SK-N-MC (cell line): ENCODE results near the gene FAU.
"Not testable (repeated sequence)": the region's sequence is repeated elsewhere in the genome, so short reads cannot be mapped to it uniquely, and the experiment has no call there.

ENCODE experiments used
- DNase-seq: peaks from one replicate; pipeline ENCODE4 v3.0.0-alpha.2; 2011; ENCODE audit warnings: low read depth, low spot score
- H3K27ac ChIP-seq: fragments of 200-600 bp; sonication (generic); 2 replicates; pipeline ENCODE4 v1.5.1; 2016; ENCODE audit warnings: mixed run types
- H3K36me3 ChIP-seq: fragments of 200-600 bp; sonication (generic); 2 replicates; pipeline ENCODE4 v1.6.1; 2017; ENCODE audit warnings: antibody characterized with exemption, low read length, mixed read lengths; ENCODE audit not compliant: insufficient read depth
- H3K4me3 ChIP-seq: fragments of 200-600 bp; sonication (generic); 2 replicates; pipeline ENCODE4 v1.5.1; 2016
- H3K9ac ChIP-seq: fragments of 200-600 bp; sonication (generic); 2 replicates; pipeline ENCODE4 v1.8.0; 2017; ENCODE audit warnings: mixed run types, mixed read lengths; ENCODE audit not compliant: insufficient read length
- H3K9me3 ChIP-seq: fragments of 200-600 bp; sonication (generic); 2 replicates; pipeline ENCODE4 v1.6.1; 2017; ENCODE audit warnings: low read depth, mild to moderate bottlenecking, antibody characterized with exemption, low read length, moderate library complexity, mixed read lengths
- EZH2 ChIP-seq: fragments of 200-600 bp; sonication (generic); IDR thresholded peaks from one replicate; pipeline ENCODE4 v1.6.1; 2017; ENCODE audit warnings: antibody characterized with exemption
- FOXP2 ChIP-seq: optimal IDR thresholded peaks from 2 replicates; pipeline ENCODE3; 2011; ENCODE audit warnings: mild to moderate bottlenecking, moderate library complexity; ENCODE audit not compliant: insufficient read depth; ENCODE audit errors: extremely low read length, control extremely low read depth
- POLR2AphosphoS5 ChIP-seq: IDR thresholded peaks from 2 replicates; pipeline ENCODE4 v1.6.1; 2012; ENCODE audit warnings: mild to moderate bottlenecking, low read depth, low read length, borderline replicate concordance

FAU gene

DNA sequence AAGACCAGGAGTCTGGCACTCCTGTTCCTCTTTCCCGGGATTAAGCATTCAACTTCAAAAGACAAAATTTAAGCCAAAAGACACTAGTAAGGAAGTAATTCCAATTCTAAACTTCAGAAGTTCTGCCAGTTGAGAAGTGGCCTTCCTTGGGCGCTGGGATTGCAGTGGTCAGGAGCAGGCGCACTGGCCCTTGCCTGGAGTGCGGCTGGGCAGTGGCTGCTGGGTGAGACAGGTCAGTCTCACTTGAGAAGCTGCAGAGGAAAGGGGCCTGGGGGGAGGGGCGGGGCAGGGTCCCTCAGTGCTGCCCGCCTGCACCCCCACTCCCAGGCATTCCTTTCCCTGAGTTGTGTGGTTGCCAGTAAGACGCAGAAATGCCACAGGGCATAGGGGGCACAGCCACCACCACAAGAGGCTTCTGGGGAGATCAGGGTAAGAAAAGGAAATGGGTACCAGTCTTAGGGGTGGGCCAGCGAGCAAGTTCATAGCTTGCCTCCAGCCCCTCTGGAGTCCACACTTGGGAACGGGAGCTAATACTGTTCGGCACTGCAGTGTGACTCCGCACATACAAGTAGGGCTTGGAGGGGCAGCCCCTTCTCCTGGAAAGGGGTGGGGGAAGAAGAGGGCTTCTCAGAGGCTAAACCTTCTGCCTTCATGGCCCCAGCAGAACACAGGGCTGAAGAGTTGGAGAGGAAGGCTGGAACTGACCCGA is 5.7 kb upstream of the FAU start:
- Histone ChIP-seq H3K4me3 (no peak overlapping the region), H3K27ac (no peak overlapping the region; the same call in 1 of the 2 replicates), H3K36me3 (peaks cover 43% of the 10 kb centered on the region), H3K9me3 (no peaks in the 10 kb centered on the region), H3K9ac (no peak overlapping the region)
- no peak for DNase-seq
- TF ChIP-seq FOXP2 (no peak), EZH2 (no peak), POLR2AphosphoS5 (no peak)

DNA sequence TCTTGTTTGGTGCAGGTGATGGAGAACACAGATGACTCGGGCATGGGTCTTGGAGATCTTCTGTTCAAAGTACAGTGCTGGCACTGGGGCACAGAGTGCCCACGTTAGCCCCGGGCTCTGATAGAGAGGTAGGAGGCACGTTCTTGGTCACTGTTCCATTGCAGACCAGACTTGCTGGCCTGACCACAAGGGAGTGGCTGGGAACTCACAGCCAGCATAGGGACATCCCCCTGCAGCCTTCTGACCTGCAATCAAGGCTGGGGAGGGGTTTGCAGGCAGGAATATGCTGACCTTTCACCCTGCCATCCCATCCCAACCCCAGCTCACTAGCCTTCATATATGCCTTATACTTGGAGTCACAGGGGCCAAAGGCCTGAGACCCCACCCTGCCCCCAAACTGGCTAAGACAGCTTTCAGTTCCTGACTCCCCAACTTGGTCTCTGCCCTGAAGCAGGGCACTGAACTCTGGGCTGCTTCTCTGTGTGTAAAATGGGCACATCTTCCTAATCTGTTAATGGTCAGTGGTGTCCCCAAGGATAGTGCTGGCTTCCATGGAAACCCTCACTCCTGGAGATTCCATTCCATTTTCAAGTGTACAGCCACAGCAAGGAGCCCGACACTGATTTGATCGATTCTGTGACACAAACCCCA is 4.8 kb upstream of the FAU start:
- H3K36me3 ChIP-seq = peaks cover 43% of the 10 kb centered on the region

DNA sequence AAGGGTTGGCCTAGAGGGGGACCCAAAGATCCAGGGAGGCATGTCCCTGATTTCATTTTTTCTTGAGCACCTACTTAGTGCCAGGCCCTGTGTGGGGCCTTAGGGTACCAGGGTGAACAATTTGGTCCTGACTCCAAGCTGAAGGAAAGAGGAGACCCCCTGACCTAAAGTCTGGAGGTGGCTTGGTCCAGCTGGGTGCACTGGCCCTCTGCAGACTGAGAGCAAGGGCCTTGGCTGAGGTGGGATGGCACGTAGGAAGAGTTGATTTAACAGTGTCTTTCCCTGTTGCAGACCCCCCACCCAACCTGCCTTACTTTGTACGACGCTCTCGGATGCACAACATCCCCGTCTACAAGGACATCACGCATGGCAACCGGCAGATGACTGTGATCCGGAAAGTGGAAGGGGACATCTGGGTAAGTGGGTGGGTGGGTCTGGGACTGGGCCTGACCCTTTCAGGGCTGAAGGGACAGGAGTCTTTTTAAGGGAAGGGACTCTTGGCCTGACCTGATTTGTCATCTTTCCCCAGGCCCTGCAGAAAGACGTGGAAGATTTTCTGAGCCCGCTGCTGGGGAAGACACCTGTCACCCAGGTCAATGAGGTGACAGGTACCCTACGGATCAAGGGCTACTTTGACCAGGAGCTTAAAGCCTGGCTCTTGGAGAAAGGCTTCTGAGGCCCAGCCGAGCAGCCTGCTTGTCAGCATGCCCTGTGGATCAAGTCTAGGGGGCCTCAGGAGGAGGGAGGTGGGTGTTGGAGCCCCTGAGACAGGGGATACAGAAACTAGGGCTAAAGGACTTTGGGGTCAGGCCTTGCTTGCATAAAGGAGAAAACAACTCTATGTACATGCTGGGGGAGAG is 3.5 kb upstream of the FAU start:
- Histone ChIP-seq H3K9ac (no peak overlapping the region), H3K27ac (no peak overlapping the region), H3K9me3 (no peaks in the 10 kb centered on the region), H3K4me3 (no peak overlapping the region), H3K36me3 (peaks cover 44% of the 10 kb centered on the region)
- DNase-seq = no peak
- 0 out of 2 replicates have a peak, but pooled peaks have one; percentile 2 for TF ChIP-seq POLR2AphosphoS5
- TF ChIP-seq EZH2 = no peak

More for the DNA sequence above, 4.8 kb upstream of the FAU start:
- Histone ChIP-seq H3K9ac (no peak overlapping the region), H3K27ac (no peak overlapping the region), H3K9me3 (no peaks in the 10 kb centered on the region), H3K4me3 (no peak overlapping the region)
- no peak; the same call in 1 of the 2 replicates for TF ChIP-seq POLR2AphosphoS5
- TF ChIP-seq EZH2 = no peak
- TF ChIP-seq FOXP2 = no peak
- DNase-seq = no peak

DNA sequence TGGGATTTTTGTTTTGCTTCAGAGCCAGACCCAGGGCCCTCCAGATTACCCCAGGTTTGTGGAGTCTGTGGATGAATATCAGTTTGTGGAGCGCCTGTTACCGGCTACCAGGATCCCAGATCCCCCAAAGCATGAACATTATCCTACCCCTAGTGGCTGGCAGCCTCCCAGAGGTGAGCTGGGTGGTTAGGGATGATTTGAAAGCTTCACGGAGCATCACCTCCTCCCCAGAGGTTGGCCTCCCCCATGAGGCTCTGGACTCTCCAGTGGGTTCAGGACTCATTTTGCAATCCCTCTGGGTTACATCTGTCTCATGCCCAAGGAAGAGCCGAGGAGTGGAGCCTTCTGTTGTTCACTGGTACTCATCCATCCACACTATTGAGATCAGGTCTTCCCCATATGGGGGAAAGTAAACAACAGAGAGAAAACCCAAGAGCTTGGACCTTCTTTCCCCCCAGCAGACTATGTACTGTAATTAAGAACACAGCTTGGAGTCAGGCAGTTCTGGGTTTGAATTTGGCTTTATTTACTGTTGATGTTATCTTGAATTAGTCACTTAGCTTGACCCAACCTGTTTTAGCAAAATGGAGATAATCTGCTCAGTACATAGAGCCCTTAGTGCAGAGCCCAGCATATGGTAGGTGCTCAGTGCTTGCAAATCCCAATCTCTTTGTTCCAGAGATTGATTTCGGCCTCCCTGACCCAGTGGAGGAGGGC is 2.7 kb upstream of the FAU start:
- no peak overlapping the region for H3K27ac ChIP-seq
- no peak for DNase-seq
- no peaks in the 10 kb centered on the region for H3K9me3 ChIP-seq
- H3K4me3 ChIP-seq = no peak overlapping the region
- H3K9ac ChIP-seq = no peak overlapping the region
- TF ChIP-seq FOXP2 = no peak
- TF ChIP-seq POLR2AphosphoS5 = no peak
- TF ChIP-seq EZH2 = no peak
- peaks cover 52% of the 10 kb centered on the region for H3K36me3 ChIP-seq

DNA sequence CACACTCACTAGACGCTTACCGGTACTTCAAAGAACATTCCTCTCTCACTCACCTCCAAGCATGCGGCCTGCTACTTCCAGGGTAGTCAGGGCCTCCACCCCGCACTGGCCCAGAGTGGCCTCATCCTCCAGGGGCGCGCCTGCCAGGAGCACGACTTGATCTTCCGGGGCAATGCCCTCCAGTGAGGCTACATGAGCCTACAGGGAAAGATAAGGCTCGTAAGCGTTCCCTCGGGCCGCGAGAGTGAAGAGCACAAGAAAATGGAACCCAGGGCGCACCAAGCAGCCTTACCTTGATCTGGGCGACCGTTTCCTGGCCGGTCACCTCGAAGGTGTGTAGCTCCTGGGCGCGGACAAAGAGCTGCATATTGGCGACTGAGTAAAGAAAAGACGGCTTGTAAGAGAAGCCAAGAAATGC is 478 bp downstream of the FAU start:
- H3K36me3 ChIP-seq = peaks cover 49% of the 10 kb centered on the region
- no peaks in the 10 kb centered on the region for H3K9me3 ChIP-seq
- H3K27ac ChIP-seq = peak overlapping the region; percentile 73; the same call in 1 of the 2 replicates
- H3K4me3 ChIP-seq = peak overlapping the region; percentile 78
- TF ChIP-seq FOXP2 (no peak), POLR2AphosphoS5 (no peak), EZH2 (no peak)
- DNase-seq = no peak
- H3K9ac ChIP-seq = peak overlapping the region; percentile 98

DNA sequence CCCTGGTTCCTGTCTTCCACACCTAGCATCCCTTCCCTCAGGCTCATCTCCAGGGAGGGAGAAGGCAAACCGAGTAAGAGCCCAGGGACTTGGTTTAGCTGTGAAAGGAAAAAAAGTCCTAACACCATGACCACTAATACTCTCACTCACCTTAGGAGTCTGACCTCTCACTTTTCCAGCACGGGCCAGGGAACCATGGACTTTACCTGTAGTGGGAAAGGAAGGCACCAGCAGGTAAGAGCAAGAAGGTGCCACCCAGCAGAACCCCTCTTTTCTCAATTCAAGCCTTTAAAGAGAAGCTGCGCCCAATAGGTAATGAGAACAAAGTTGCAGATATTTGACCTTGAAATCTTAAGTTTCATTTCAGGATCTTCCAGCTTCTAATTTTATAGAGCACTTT is 1.1 kb downstream of the FAU start:
- TF ChIP-seq FOXP2 (no peak), POLR2AphosphoS5 (no peak), EZH2 (no peak)
- H3K27ac ChIP-seq = no peak overlapping the region
- DNase-seq = no peak
- H3K4me3 ChIP-seq = peak overlapping the region; percentile 78
- H3K9me3 ChIP-seq = no peaks in the 10 kb centered on the region
- H3K9ac ChIP-seq = peak overlapping the region; percentile 98
- H3K36me3 ChIP-seq = peaks cover 44% of the 10 kb centered on the region

DNA sequence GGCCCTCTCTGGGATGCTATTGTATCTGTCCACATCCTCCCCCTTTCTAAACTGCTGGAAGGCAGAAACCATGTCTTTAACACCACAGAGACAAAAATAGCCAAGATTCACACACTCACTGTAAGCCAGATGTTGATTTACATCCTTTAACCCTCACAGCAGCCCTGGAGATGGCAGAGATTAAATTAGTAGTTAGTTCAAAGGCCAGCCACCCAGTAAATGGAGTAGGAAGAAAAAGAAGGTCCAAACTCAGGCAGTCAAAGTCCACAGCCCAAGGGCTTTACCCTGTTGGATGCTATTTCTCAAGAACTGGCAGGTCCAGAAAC is 2.3 kb downstream of the FAU start:
- Histone ChIP-seq H3K4me3 (no peak overlapping the region), H3K9ac (no peak overlapping the region), H3K27ac (no peak overlapping the region), H3K9me3 (no peaks in the 10 kb centered on the region), H3K36me3 (peaks cover 38% of the 10 kb centered on the region)
- DNase-seq = no peak
- TF ChIP-seq EZH2 (no peak), POLR2AphosphoS5 (no peak), FOXP2 (no peak)

DNA sequence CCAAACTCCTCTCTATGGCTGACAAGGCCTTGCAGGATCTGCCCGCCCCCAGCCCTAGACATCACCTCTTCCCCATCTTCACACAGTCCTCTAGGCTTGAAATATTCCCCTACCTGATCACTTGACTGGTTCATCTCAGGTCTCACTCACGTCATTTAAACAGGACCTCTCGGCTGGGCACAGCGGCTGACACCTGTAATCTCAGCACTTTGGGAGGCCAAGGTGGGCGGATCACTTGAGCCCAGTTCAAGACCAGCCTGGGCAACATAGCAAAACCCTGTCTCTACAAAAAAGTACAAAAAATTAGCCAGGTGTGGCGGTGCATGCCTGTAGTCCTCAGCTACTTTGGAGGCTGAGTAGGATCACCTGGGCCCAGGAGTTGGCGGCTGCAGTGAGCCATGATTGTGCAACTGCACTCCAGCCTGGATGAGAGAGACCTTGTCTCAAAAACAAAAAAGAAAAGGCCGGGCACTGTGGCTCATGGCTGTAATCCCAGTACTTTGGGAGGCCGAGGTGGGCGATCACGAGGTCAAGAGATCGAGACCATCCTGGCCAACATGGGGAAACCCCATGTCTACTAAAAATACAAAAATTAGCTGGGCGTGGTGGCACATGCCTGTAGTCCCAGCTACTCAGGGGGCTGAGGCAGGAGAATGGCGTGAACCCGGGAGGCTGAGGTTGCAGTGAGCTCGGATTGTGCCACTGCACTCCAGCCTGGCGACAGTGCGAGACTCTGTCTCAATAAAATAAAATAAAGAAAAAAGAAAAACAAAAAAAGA is 2.9 kb downstream of the FAU start:
- not testable (repeated sequence) for H3K9me3 ChIP-seq, H3K4me3 ChIP-seq, H3K27ac ChIP-seq, DNase-seq, H3K9ac ChIP-seq
- peaks cover 34% of the 10 kb centered on the region for H3K36me3 ChIP-seq
